ENCODE measurements around the gene MLLT3.

DNA sequence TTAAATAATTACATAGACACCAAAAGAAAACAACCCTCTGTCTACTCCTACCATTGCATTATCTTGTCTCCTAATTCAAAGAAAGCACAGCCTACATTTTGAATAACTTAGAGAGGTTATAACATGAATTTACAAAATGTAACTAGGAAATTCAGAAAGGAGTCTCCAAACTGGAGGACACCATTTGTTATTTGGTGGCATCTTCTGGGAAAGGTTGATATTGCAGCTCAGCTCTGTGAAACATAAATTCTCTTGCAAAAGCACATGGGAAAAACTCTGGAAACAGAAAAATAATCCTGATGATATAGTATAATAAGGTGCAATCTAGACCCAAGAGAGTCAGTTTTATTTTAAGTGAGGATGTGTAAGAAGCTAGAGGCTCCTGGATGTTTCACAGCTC lies 215.3 kb downstream of the MLLT3 start:
- no peak for TF ChIP-seq TAF1 (IDR thresholded peaks at IDR 0.05; ENCODE audit: borderline replicate concordance, insufficient read depth, low read length)
- no peak for TF ChIP-seq SIN3A (IDR thresholded peaks at IDR 0.05; ENCODE audit: borderline replicate concordance, insufficient read depth, low read length)

Data from PFSK-1 (cell line).